T follicular helper cell (primary cell): ENCODE measurements around the gene ZNF335.
"Not testable (repeated sequence)": the region's sequence is repeated elsewhere in the genome, so short reads cannot be mapped to it uniquely, and the experiment has no call there.

Experiments
- DNase-seq: peaks from one replicate; pipeline ENCODE4 v3.0.0-alpha.2; 2020; ENCODE audit warnings: low read depth

ZNF335 gene

GRCh38 chr20:45933266-45934045 lies 38.5 kb downstream of the ZNF335 start:
- DNase-seq: peak; percentile 39

GRCh38 chr20:45931680-45932079 lies 40.3 kb downstream of the ZNF335 start:
- not testable (repeated sequence) for DNase-seq

GRCh38 chr20:45927071-45927878 lies 44.7 kb downstream of the ZNF335 start:
- no peak for DNase-seq

GRCh38 chr20:45926731-45927070 lies 45.3 kb downstream of the ZNF335 start:
- DNase-seq: no peak

- no peak for DNase-seq
These were observed 46.0 kb downstream of the ZNF335 start for GRCh38 chr20:45925821-45926506.

GRCh38 chr20:45924391-45925261 lies 47.4 kb downstream of the ZNF335 start:
- DNase-seq: no peak

GRCh38 chr20:45921337-45922189 lies 50.4 kb downstream of the ZNF335 start:
- no peak for DNase-seq

- no peak for DNase-seq
These were observed 51.3 kb downstream of the ZNF335 start for GRCh38 chr20:45920462-45921336.

- DNase-seq: no peak
These were observed 52.2 kb downstream of the ZNF335 start for GRCh38 chr20:45919542-45920399.

GRCh38 chr20:45918779-45919537 lies 53.0 kb downstream of the ZNF335 start:
- DNase-seq: no peak

- DNase-seq: no peak
These were observed 53.7 kb downstream of the ZNF335 start for GRCh38 chr20:45918182-45918737.

GRCh38 chr20:45917790-45918141 lies 54.2 kb downstream of the ZNF335 start:
- no peak for DNase-seq

- no peak for DNase-seq
These were observed 58.9 kb downstream of the ZNF335 start for GRCh38 chr20:45913116-45913515.

- DNase-seq: no peak
These were observed 59.7 kb downstream of the ZNF335 start for GRCh38 chr20:45912344-45912682.

- no peak for DNase-seq
These were observed 60.3 kb downstream of the ZNF335 start, which contains the start of gene PLTP for GRCh38 chr20:45911486-45912343. Gene PLTP, minus strand, starts transcription at chr20:45912155. Its CDS starts 703 bp downstream, at chr20:45911452.

- DNase-seq: peak; percentile 69
These were observed 61.1 kb downstream of the ZNF335 start for GRCh38 chr20:45910670-45911485.
